GM12891 (cell line): ENCODE results near the gene KCNIP1.

Experiments
- DNase-seq: peaks from one replicate; pipeline ENCODE4 v3.0.0; 2011; ENCODE audit warnings: low spot score; ENCODE audit not compliant: insufficient read length
- FAIRE-seq: peaks from 2 replicates; lab custom pipeline; 2011; peaks lifted over from hg19 to GRCh38; lab: Jason Lieb, UNC
- PAX5 ChIP-seq: IDR thresholded peaks from 2 replicates; pipeline ENCODE4 v1.6.1; 2011; ENCODE audit warnings: low read length, moderate library complexity, mild to moderate bottlenecking; ENCODE audit not compliant: insufficient read depth, severe bottlenecking
- POLR2A ChIP-seq: IDR thresholded peaks from 2 replicates; pipeline ENCODE4 v1.6.1; 2011; ENCODE audit warnings: low read depth, low read length, control low read depth
- POLR2AphosphoS5 ChIP-seq: IDR thresholded peaks from 2 replicates; pipeline ENCODE4 v1.6.1; 2011; ENCODE audit warnings: low read depth, low read length, control low read depth
- POU2F2 ChIP-seq: IDR thresholded peaks from 2 replicates; pipeline ENCODE4 v1.6.1; 2011; ENCODE audit warnings: low read depth, mild to moderate bottlenecking, control low read depth, low read length, moderate library complexity
- SPI1 ChIP-seq: IDR thresholded peaks from 2 replicates; pipeline ENCODE4 v1.6.1; 2011; ENCODE audit warnings: low read depth, low read length, control low read depth
- TAF1 ChIP-seq: IDR thresholded peaks from 2 replicates; pipeline ENCODE4 v1.6.1; 2011; ENCODE audit warnings: low read depth, low read length, control low read depth

Gene KCNIP1

GRCh38 chr5:170493028-170493820 lies 10.6 kb upstream of the KCNIP1 start:
- TF ChIP-seq POLR2A (no peak), POU2F2 (no peak), TAF1 (no peak), SPI1 (no peak)
- DNase-seq (no peak), FAIRE-seq (no peak)

DNA sequence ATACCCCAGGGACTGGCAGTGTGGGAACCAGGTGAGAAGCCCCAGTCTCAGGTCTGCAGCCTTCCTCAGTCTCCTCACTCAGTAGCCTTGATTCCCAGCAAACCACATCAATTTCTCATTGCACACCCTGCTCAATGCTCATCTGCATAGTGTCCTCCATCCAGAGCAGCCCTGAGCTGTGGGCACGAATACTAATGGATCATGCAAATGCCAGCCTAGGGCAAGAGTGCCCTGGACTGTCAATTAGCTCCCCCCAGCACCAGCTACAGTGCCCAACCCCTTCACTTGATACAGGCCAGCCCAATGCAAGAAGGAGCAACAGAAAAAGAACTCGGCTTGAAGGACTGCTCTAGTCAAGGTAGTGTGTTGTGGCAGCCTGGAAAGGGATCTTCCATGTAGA lies 9.8 kb upstream of the KCNIP1 start:
- no peak for DNase-seq

DNA sequence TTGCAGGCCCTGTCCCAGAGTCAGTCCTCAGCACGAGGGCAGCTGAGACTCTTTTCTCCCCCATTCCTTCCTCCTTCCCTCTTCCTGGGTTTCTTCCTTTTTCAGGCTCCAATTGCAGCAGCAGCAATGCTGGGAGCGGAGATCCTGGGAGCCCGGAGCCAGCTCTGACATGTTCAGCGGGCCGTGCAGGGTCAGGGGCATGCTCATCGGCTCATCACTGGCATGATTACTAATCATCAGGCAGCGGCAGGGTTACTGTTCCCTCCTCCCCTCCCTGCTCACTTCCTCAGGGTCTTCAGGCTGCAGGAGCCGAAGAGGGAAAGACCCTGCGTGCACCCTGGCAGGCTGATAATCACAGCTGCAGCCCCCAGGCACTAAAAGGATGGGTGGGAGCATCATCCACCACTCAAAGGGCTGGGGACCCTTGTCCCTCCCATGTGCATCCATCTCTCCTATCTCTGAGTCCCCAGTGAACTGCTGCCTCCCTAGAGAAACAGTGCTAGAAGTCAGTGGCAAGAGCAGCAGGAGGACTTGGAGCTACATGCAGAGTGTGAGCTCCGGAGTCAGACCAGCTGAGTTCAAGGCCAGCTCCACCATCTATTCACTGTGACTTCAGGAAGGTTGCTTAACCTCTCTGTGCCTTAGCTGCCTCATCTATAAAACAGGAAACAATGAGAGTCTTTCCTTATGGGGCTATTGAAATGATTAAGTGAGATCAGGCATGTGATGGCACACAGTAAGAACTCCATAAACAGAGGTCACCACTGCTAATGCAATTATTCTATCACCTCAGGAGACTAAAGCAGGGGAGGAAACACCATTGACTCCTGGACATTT lies 7.8 kb upstream of the KCNIP1 start:
- TF ChIP-seq POLR2AphosphoS5 (no peak), POLR2A (no peak), TAF1 (no peak)
- DNase-seq (no peak), FAIRE-seq (no peak)

More for the DNA sequence above, 9.8 kb upstream of the KCNIP1 start:
- TF ChIP-seq TAF1, result no peak
- TF ChIP-seq SPI1, result no peak
- no peak for TF ChIP-seq POLR2AphosphoS5
- no peak for TF ChIP-seq POLR2A
- no peak for TF ChIP-seq POU2F2
- no peak for TF ChIP-seq PAX5
- FAIRE-seq, result no peak

DNA sequence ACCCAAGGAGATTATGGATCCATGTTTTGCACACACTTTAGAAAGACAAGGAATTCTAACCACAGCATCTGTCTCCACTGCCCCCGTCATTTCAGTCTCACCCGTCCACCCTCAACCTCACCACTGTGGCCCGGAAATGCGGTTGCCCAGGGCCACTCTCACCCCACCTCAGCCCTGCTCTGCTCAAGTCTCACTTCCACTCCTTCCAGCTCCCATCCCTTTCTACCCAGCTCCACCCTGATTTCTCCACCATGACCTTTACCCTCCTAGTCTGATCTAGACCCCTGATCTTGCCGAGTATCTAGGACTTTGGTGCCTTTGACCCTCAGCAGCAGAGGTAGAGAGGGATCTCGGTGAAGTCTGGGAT lies 7.2 kb upstream of the KCNIP1 start:
- TF ChIP-seq SPI1 (no peak), POU2F2 (no peak)
- FAIRE-seq (no peak), DNase-seq (no peak)

DNA sequence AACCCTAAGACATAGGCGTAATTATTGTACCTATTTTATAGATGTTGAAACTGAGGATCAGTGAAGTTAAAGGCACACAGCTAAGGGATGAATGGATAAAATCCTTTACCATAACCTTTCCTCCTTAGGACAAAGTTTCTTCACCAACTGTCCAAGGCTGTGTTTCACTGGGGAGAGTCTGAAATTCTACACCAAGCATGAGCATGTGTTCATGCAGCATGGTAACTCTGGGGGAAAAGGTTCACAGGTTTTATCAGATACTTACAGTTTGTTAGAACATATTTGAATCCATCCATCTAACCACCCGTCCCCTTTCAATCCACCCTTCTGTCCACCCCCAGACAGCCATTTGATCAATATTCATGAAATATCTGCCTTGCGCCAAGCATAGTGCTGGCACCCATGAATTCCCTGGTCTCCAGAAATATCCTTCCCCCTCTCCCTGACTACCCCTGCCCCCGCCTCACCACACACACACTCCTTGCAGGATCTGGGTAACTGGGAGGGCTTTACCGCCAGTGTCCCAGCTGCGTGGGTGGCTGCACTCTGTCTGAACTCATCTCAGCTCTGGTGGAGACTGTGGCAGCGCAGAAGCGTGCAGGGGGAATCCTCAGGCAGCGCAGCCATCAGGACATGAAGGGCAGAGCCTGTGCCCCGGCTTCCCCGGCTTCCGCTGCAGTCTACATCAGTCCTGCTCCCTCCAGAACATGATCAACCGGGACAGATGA lies 6.3 kb upstream of the KCNIP1 start:
- TF ChIP-seq POLR2A, result no peak
- FAIRE-seq, result no peak
- no peak for DNase-seq

- FAIRE-seq, result no peak
- TF ChIP-seq TAF1, result no peak
- no peak for TF ChIP-seq POLR2A
- no peak for TF ChIP-seq PAX5
- TF ChIP-seq POU2F2, result no peak
- no peak for TF ChIP-seq POLR2AphosphoS5
- TF ChIP-seq SPI1, result no peak
- DNase-seq, result no peak
Observed at GRCh38 chr5:170498811-170499351, 4.9 kb upstream of the KCNIP1 start.

DNA sequence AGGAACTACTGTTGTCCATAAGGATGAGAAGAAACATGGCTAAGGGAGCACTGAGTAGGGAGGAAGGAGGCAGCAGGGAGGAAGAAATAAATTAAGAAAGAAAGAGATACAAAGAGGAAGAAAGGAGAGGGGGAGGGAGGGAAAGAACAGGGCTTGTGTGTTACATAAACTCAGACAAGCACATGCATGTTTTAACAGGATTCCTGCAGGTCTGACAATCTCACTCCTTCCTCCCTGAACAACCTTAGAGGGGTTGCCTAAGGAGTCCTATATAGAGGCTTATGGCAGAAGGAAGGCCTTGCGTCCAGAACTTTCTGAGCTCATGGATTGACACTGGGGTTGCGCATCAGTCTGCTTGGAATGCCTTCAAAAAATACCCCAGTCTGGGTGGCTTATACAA lies 4.2 kb upstream of the KCNIP1 start:
- DNase-seq (no peak), FAIRE-seq (no peak)
- TF ChIP-seq PAX5 (no peak), SPI1 (no peak), POU2F2 (no peak), TAF1 (no peak)

GRCh38 chr5:170501361-170501760 lies 2.5 kb upstream of the KCNIP1 start:
- DNase-seq (no peak), FAIRE-seq (no peak)
- no peak for TF ChIP-seq TAF1
- TF ChIP-seq SPI1, result no peak
- TF ChIP-seq POU2F2, result no peak
- TF ChIP-seq PAX5, result no peak
- TF ChIP-seq POLR2A, result no peak

GRCh38 chr5:170501931-170502330 lies 1.9 kb upstream of the KCNIP1 start:
- TF ChIP-seq SPI1 (no peak), POLR2AphosphoS5 (no peak), POU2F2 (no peak), PAX5 (no peak), TAF1 (no peak), POLR2A (no peak)
- FAIRE-seq, result no peak
- no peak for DNase-seq
